BE2C (cell line): Measurements from ENCODE around the gene SYT5.
"Not testable (repeated sequence)": the region's sequence is repeated elsewhere in the genome, so short reads cannot be mapped to it uniquely, and the experiment has no call there.

Experiments
- DNase-seq: peaks from one replicate; pipeline ENCODE4 v3.0.0-alpha.2; 2020
- H3K27me3 ChIP-seq: fragments of 250-450 bp; sonication (Bioruptor Pico); 2 replicates; pipeline ENCODE4 v1.5.1; 2020; ENCODE audit warnings: mild to moderate bottlenecking
- H3K36me3 ChIP-seq: fragments of 250-450 bp; sonication (Bioruptor Pico); 2 replicates; pipeline ENCODE4 v1.5.1; 2020; ENCODE audit warnings: mild to moderate bottlenecking
- H3K4me1 ChIP-seq: fragments of 250-450 bp; sonication (Bioruptor Pico); 2 replicates; pipeline ENCODE4 v1.5.1; 2020
- H3K4me3 ChIP-seq: 2 replicates; pipeline ENCODE4 v1.5.1; 2011; ENCODE audit warnings: low read depth, low read length
- H3K9me3 ChIP-seq: fragments of 250-450 bp; sonication (Bioruptor Pico); 2 replicates; pipeline ENCODE4 v1.5.1; 2020
- TF ChIP-seq, protein P1 (sequence below): IDR thresholded peaks from 2 replicates; pipeline ENCODE4 v1.5.1; 2012; ENCODE audit warnings: mild to moderate bottlenecking, low read depth, low read length

Gene SYT5

DNA sequence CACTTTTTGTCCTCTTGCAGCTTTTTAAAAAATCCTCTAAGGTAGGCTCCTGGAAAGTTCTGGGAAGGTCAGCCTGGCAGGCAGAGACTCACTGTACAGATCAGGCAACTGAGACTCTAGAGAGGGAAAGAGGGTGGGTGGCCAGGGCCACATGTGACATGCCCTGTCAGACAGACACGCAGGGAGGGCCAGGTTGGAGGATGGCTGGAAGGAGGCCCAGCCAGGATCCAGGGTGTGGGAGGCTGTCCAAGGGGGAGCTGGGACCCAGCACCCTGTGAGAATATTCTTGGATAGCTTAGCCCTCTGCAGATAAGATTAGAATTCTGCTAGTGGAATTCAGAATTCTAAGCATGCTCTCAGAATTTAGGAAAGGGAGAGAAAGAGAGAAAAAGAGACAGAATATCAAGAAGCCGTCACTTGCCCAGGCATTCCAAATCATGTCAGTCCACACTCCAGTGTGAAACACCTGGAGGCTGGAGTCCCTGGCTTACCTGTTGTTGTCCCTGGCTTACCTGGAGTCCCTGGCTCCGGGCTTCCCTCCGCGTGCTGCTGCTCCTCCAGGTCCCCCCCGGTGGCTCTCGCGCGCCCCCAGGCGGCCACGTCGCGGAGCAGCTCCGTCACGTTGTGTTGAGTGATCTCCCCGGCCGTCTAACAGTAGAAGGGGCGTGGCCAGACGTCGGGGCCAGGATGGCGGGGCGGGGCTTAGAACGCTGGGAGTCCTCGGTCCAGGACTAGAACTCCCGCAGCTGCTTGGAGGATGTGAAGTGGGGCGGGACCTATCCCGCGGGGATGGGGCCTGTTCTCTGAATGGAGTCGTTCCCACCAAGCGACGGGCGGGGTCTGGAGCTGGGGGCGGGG, 19.7 kb downstream of the SYT5 start:
- TF ChIP-seq, protein P1, sequence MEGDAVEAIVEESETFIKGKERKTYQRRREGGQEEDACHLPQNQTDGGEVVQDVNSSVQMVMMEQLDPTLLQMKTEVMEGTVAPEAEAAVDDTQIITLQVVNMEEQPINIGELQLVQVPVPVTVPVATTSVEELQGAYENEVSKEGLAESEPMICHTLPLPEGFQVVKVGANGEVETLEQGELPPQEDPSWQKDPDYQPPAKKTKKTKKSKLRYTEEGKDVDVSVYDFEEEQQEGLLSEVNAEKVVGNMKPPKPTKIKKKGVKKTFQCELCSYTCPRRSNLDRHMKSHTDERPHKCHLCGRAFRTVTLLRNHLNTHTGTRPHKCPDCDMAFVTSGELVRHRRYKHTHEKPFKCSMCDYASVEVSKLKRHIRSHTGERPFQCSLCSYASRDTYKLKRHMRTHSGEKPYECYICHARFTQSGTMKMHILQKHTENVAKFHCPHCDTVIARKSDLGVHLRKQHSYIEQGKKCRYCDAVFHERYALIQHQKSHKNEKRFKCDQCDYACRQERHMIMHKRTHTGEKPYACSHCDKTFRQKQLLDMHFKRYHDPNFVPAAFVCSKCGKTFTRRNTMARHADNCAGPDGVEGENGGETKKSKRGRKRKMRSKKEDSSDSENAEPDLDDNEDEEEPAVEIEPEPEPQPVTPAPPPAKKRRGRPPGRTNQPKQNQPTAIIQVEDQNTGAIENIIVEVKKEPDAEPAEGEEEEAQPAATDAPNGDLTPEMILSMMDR: peak; percentile 92
- no peaks in the 10 kb centered on the region for H3K9me3 ChIP-seq
- no peak overlapping the region for H3K4me3 ChIP-seq
- DNase-seq: peak; percentile 94
- peaks cover 15% of the 10 kb centered on the region for H3K27me3 ChIP-seq
- H3K4me1 ChIP-seq: no peaks in the 10 kb centered on the region
- H3K36me3 ChIP-seq: no peaks in the 10 kb centered on the region

DNA sequence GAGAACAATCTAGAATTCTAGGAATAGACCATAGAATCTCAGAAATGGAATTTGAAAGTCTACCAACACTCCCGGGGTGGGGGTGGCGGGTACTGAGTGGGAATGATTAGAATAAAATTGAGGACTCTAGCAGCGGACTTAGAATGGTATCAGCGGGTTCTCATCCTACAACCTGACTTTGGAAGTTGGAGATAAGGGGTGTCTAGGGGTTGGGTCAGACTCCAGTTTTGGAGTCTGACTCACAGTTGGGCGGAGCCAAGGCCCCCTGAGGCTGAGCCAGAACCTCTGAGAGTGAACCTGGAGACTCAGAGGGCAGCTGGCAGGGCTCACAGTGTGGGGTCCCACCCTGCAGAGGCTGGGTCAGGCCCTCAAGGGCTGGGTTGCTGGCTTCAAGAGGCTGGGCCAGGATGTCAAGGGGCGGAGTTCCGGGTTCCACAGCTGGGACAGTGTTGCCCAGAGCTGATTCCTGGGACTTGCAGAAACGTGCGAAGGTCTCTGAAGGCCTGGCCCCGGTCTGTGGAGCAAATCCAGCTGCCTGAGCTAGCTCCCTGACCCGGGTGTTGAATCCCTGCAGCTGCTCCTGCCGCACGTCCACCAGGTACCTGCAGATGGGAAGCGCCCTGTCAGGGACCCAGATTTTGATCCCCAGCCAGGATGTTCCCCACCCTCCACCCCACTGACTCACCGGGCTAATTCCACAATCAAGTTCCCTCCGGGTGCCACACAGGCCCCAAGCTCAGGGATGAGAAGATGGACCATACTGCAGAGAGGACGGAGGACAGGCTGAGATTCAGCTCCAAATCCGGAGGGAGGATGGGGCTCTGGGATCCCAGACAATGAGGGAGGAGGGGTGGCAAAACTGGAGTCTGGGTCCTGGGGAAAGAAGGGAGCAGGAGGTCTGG, 21.0 kb downstream of the SYT5 start:
- no peak overlapping the region for H3K4me3 ChIP-seq
- H3K9me3 ChIP-seq: no peaks in the 10 kb centered on the region
- H3K36me3 ChIP-seq: no peaks in the 10 kb centered on the region
- no peaks in the 10 kb centered on the region for H3K4me1 ChIP-seq
- TF ChIP-seq, protein P1: no peak
- DNase-seq: no peak
- peaks cover 15% of the 10 kb centered on the region for H3K27me3 ChIP-seq

DNA sequence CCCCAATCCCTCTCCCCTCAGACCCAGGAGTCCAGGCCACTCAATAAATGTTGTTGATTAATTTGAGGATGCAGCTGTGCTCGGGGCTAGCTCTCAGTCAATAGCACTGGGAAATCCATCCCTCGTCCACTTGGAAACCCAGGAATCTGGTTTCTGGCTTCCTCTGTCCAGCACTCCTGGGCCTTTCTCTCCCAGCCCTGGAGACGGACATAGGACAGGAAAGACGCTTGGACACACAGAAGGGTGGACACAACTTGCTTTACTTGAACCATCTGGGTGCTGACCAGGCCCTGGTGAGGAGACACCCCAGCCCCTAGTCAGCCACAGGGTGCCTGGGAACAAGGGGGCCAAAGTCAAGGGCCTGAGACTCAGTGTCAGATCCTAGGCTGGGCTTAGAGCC, 21.7 kb downstream of the SYT5 start:
- H3K27me3 ChIP-seq: peaks cover 15% of the 10 kb centered on the region
- DNase-seq: no peak
- TF ChIP-seq, protein P1: no peak
- H3K4me3 ChIP-seq: no peak overlapping the region
- no peaks in the 10 kb centered on the region for H3K9me3 ChIP-seq
- no peaks in the 10 kb centered on the region for H3K4me1 ChIP-seq
- no peaks in the 10 kb centered on the region for H3K36me3 ChIP-seq

DNA sequence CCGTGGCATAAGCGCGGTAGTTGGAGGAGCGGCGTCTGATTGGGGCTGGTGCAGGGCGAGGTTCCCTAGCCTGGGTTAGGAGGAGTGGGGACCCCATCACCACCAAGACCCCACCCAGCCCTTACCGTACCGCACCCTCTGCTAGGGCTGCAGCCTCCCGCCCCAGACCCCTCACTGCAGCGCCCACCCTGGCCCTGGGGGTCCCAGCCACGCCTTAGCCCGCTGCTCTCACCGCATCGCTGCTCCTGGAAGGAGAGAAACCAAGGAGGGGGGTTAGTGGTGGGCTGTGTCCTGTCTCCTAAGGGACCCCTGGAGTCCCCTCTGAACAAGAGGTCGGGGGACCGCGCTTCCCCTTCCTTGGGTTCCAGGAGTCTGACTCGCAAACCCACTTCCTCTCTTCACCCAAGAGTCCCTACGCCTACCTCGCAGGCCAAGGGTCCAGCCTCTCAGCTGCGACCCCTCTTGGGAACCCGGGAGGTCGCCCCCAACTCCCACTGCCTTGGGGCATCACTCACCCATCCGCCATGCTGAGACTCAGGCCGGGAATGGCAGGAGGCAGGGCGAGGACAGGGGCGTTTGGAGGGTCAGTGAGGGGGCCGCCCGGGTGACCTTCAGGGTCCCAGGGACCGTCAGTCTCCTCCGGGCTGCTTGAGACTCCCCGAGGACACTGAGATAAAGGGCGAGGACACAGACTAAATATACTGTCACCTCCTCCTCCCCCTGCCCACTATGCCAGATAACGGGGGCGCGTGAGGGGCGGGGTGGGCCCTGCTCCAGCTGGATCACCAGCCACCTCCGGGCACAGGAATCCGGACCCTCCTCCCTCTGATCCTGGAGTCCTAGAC, 22.8 kb downstream of the SYT5 start, which contains the start of gene TNNI3:
Gene TNNI3, minus strand, starts transcription at position 669 of the 845 bp plus-strand sequence. Its CDS starts 143 bp downstream, at position 526.
- Histone ChIP-seq H3K9me3 (no peaks in the 10 kb centered on the region), H3K4me1 (no peaks in the 10 kb centered on the region), H3K36me3 (no peaks in the 10 kb centered on the region), H3K4me3 (peak within 1 kb of the TSS; percentile 51), H3K27me3 (peaks cover 13% of the 10 kb centered on the region)
- no peak for DNase-seq
- TF ChIP-seq, protein P1: no peak

DNA sequence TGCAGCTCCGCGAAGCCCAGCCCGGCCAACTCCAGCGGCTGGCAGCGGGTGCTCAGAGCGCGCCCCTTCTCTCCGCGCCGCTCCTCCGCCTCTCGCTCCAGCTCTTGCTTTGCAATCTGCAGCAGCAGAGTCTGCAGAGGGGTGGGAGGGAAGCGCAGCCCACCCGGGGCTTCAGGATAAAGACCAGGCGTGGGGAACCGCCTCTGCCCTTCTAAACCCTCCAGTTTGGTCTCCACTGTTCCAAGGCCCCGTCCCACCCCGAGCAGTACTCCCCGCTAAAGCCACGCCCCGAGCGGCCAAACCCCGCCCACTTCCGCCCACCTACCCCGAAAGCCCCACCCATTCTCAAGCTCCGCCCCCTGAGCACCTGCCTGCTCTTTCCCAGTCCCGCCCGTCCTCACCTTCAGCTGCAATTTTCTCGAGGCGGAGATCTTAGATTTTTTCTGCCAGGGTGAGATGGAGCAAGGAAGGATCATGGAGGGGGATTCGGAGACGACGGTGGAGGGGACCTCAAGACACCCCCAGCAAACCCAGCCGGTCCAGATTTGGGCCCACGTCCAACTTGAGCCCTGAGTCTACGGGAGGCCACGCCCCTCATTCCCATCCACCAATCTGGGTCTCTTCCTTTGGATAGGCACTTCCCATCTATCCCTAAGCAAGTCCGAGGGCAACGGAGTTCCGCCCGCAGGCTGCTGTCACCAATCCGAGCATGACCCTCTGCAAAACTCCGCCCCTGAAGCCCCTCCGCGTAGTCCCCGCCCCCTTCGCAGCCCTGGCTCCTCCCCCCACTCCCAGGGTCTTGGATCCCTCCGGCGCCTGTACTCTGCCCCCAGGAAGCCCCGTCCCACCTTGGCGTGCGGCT, 23.7 kb downstream of the SYT5 start:
- H3K9me3 ChIP-seq: peaks cover 7% of the 10 kb centered on the region
- H3K4me1 ChIP-seq: no peaks in the 10 kb centered on the region; the same call in 1 of the 2 replicates
- H3K4me3 ChIP-seq: peak overlapping the region; percentile 51
- H3K36me3 ChIP-seq: no peaks in the 10 kb centered on the region
- peak; percentile 93 for DNase-seq
- TF ChIP-seq, protein P1: no peak
- H3K27me3 ChIP-seq: peaks cover 5% of the 10 kb centered on the region

DNA sequence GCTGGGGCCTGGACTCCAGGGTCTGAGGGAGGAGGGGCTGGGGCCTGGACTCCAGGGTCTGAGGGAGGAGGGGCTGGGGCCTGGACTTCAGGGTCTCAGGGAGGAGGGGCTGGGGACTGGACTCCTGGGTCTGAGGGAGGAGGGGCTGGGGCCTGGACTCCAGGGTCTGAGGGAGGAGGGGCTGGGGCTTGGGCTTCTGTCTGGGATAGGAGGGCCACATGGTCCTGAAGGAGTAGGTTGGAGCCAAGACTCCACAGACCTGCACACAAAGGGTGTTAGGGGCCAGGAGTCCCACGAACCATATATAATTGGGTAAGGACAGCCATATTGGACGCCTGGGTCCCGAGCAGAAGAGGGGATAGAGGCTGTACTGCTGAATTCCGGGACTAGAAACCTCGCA, 24.3 kb downstream of the SYT5 start:
- H3K4me3 ChIP-seq: peak overlapping the region; percentile 51
- H3K36me3 ChIP-seq, H3K27me3 ChIP-seq, H3K9me3 ChIP-seq, H3K4me1 ChIP-seq, DNase-seq: not testable (repeated sequence)
